Osteoblast (primary cell): ENCODE data around the gene HAAO. TPM values are rescaled to one million over a fixed set of nuclear protein-coding genes. Genes with fewer than 3 reads are reported as not detected.
A peak's percentile ranks its signal among the peaks of the same experiment; 100 is the strongest.

Source experiments
- DNase-seq: peaks from one replicate; pipeline ENCODE4 v3.0.0; 2011; ENCODE audit warnings: low spot score, mixed read lengths; ENCODE audit not compliant: insufficient read length; ENCODE audit errors: missing footprints
- H2AFZ ChIP-seq: 2 replicates; pipeline ENCODE4 v1.6.0; 2011; ENCODE audit warnings: mild to moderate bottlenecking, low read length
- H3K27ac ChIP-seq: 2 replicates; pipeline ENCODE4 v1.5.1; 2011; ENCODE audit warnings: mild to moderate bottlenecking, low read depth, low read length, moderate library complexity
- H3K27me3 ChIP-seq: 2 replicates; pipeline ENCODE4 v1.6.0; 2012; ENCODE audit warnings: mild to moderate bottlenecking, control low read depth, inconsistent platforms, low read length, moderate library complexity; ENCODE audit not compliant: insufficient read depth
- H3K36me3 ChIP-seq: 2 replicates; pipeline ENCODE4 v1.5.1; 2011; ENCODE audit warnings: mild to moderate bottlenecking, low read length, control low read depth, moderate library complexity; ENCODE audit not compliant: insufficient read depth
- H3K4me1 ChIP-seq: 2 replicates; pipeline ENCODE4 v1.5.1; 2011; ENCODE audit warnings: mild to moderate bottlenecking, low read length, control low read depth, moderate library complexity; ENCODE audit not compliant: insufficient read depth
- H3K4me2 ChIP-seq: 2 replicates; pipeline ENCODE4 v1.6.0; 2011; ENCODE audit warnings: mild to moderate bottlenecking, low read length; ENCODE audit not compliant: insufficient read depth
- H3K4me3 ChIP-seq: fragments of 200-600 bp; sonication (generic); 3 replicates; pipeline ENCODE4 v1.5.1; 2012; ENCODE audit warnings: mild to moderate bottlenecking, low read length, inconsistent platforms; ENCODE audit not compliant: insufficient read depth
- H3K79me2 ChIP-seq: 2 replicates; pipeline ENCODE4 v1.6.0; 2012; ENCODE audit warnings: mild to moderate bottlenecking, low read length, control low read depth, inconsistent platforms; ENCODE audit not compliant: insufficient read depth
- H3K9me3 ChIP-seq: 2 replicates; pipeline ENCODE4 v1.5.1; 2011; ENCODE audit warnings: low read depth, low read length, control low read depth
- H4K20me1 ChIP-seq: 2 replicates; pipeline ENCODE4 v1.6.0; 2012; ENCODE audit warnings: mild to moderate bottlenecking, low read length, control low read depth; ENCODE audit not compliant: insufficient read depth
- total RNA-seq: library from RNA; depleted of rRNA; stranded (reverse); fragments of >200 nt; gene quantifications from 2 replicates; pipeline ENCODE4 v1.2.3, GENCODE V29; 2012
- TF ChIP-seq, protein P1 (sequence below): IDR thresholded peaks from 2 replicates; pipeline ENCODE4 v1.5.1; 2011; ENCODE audit warnings: mild to moderate bottlenecking, low read depth, low read length, moderate library complexity; ENCODE audit errors: extremely low read depth

The HAAO gene
- total RNA-seq, 1 donor, result 0.72 TPM

- Histone ChIP-seq H3K27ac (no peak overlapping the region), H3K9me3 (no peaks in the 10 kb centered on the region), H3K4me1 (no peaks in the 10 kb centered on the region), H3K4me3 (no peak overlapping the region), H2AFZ (peak overlapping the region; percentile 20), H3K4me2 (no peak overlapping the region), H3K79me2 (no peaks in the 10 kb centered on the region), H3K36me3 (no peaks in the 10 kb centered on the region), H4K20me1 (no peaks in the 10 kb centered on the region), H3K27me3 (no peaks in the 10 kb centered on the region)
- TF ChIP-seq, protein P1, sequence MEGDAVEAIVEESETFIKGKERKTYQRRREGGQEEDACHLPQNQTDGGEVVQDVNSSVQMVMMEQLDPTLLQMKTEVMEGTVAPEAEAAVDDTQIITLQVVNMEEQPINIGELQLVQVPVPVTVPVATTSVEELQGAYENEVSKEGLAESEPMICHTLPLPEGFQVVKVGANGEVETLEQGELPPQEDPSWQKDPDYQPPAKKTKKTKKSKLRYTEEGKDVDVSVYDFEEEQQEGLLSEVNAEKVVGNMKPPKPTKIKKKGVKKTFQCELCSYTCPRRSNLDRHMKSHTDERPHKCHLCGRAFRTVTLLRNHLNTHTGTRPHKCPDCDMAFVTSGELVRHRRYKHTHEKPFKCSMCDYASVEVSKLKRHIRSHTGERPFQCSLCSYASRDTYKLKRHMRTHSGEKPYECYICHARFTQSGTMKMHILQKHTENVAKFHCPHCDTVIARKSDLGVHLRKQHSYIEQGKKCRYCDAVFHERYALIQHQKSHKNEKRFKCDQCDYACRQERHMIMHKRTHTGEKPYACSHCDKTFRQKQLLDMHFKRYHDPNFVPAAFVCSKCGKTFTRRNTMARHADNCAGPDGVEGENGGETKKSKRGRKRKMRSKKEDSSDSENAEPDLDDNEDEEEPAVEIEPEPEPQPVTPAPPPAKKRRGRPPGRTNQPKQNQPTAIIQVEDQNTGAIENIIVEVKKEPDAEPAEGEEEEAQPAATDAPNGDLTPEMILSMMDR, result no peak
- no peak for DNase-seq
These were observed 26.8 kb upstream of the HAAO start for GRCh38 chr2:42819160-42819559.

GRCh38 chr2:42815726-42816125, 23.3 kb upstream of the HAAO start:
- Histone ChIP-seq H3K4me1 (peaks cover 3% of the 10 kb centered on the region), H3K4me2 (no peak overlapping the region), H4K20me1 (no peaks in the 10 kb centered on the region), H3K9me3 (no peaks in the 10 kb centered on the region), H2AFZ (no peak overlapping the region), H3K4me3 (no peak overlapping the region), H3K36me3 (no peaks in the 10 kb centered on the region), H3K79me2 (no peaks in the 10 kb centered on the region), H3K27me3 (no peaks in the 10 kb centered on the region), H3K27ac (no peak overlapping the region)
- TF ChIP-seq, protein P1, result no peak
- no peak for DNase-seq

DNA sequence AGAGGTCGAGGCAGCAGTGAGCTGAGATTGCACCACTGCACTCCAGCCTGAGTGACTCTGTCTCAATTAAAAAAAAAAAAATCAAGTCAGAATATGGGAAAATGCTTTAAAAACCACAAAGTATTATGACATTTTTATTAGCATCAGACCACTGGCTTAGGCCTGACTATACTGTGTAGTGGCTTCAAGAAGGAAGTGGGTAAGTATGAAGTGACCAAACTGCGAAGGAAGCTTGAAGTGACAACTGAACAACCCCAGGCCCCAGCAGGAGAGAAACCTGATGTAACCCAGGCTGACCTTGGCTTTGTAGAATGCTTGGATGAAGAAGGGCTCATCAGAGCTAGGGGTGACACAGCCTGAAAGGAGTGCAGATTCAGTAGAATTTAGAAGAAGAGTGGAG, 21.4 kb upstream of the HAAO start:
- H3K27ac ChIP-seq, result no peak overlapping the region
- H3K4me1 ChIP-seq, result peaks cover 10% of the 10 kb centered on the region
- H3K79me2 ChIP-seq, result no peaks in the 10 kb centered on the region
- H3K9me3 ChIP-seq, result no peaks in the 10 kb centered on the region
- H3K4me2 ChIP-seq, result no peak overlapping the region
- no peak overlapping the region for H2AFZ ChIP-seq
- no peak overlapping the region for H3K4me3 ChIP-seq
- TF ChIP-seq, protein P1, result no peak
- no peaks in the 10 kb centered on the region for H4K20me1 ChIP-seq
- peak; percentile 25 for DNase-seq
- no peaks in the 10 kb centered on the region for H3K27me3 ChIP-seq
- no peaks in the 10 kb centered on the region for H3K36me3 ChIP-seq

DNA sequence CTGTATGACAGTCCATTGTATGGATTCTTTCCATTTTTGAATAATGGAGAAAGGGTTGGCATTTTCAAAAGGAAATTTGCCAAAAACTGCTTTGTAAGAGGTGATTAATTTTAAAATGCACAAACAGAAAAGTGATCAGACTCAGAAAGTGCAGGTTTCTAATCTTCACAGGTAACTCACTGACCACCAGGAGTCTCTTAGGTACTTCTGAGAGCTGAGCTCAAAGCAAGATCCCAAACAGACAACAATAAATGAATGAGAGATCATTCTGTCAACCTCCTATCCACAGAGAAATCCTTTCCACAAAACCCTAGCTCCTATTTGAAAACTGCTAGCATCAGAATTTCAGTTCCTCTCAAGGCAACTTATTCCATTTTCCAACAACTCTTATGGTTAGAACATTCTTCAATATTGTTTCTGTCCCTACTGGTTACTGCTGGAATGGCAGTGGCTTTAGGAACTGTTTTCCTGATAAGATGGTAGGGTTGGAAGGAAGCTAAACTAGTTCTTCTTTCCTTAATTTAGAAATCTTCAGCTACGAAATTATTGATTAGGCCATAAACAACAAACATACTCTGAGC, 20.6 kb upstream of the HAAO start:
- no peak for DNase-seq
- Histone ChIP-seq H3K36me3 (no peaks in the 10 kb centered on the region), H3K9me3 (no peaks in the 10 kb centered on the region)

More for the DNA sequence above, 20.6 kb upstream of the HAAO start:
- no peak overlapping the region for H3K4me3 ChIP-seq
- TF ChIP-seq, protein P1, result peak; percentile 62
- H4K20me1 ChIP-seq, result no peaks in the 10 kb centered on the region
- H2AFZ ChIP-seq, result no peak overlapping the region
- H3K27ac ChIP-seq, result no peak overlapping the region
- no peaks in the 10 kb centered on the region for H3K79me2 ChIP-seq
- peaks cover 10% of the 10 kb centered on the region for H3K4me1 ChIP-seq
- no peak overlapping the region for H3K4me2 ChIP-seq
- no peaks in the 10 kb centered on the region for H3K27me3 ChIP-seq
